ENCODE data around the gene ARHGDIA.

Gene ARHGDIA

DNA sequence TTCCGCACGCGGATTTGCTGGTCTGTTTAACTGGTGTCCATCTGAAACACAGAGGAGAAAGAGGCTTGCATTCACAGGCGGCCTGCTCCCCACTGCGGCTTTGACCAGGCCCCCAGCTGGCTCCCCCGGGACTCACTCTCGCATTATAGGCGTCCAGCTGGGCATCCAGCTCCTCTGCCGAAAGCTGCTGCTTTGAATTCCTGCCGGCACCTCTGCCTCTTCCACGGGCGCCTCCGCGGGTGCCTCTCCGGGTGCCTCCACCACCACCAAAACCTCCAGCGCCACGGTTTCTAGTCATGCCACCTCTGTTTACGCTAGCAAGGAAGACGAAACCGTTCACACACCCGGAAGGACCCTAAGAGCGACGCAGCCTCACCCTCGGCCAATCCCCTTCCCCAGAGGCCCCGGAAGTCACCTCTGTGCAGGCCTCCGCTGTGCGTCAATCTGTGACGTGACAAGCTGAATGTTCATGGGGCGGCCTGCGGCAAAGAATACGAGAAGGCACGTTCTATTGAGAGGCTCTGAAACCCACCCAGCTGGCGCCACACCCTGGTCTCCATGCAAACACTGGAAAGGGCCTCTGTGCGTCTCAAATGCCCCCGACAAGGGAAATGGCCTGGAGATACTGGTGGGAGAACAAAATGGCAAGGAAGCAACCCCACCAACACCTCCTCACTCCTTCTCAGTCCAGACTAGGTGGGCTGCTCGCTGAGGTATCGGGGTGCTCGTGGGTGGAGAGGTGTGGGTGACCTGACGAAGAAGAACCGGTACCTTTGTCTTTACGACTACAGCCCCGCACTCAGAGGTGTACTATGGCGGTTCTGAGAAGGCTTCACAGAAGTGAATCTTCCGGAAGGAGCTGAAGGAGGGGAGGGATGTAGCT, 17.2 kb upstream of the ARHGDIA start:
- in situ Hi-C loops (cut with HindIII; ENCODE audit: low sequenced_read_pairs) = no loop called here
- no peak for DNase-seq (ENCODE audit: low read depth)
- no peak for TF ChIP-seq CTCF (IDR thresholded peaks at IDR 0.05; ENCODE audit: low read depth, low read length, missing control alignments)
- H3K4me3 ChIP-seq (ENCODE audit: low read depth, low read length) = no peak overlapping the region

GRCh38 chr17:81885869-81886548, 14.9 kb upstream of the ARHGDIA start:
- DNase-seq (ENCODE audit: low read depth) = no peak
- in situ Hi-C loops (cut with HindIII; ENCODE audit: low sequenced_read_pairs) = no loop called here

DNA sequence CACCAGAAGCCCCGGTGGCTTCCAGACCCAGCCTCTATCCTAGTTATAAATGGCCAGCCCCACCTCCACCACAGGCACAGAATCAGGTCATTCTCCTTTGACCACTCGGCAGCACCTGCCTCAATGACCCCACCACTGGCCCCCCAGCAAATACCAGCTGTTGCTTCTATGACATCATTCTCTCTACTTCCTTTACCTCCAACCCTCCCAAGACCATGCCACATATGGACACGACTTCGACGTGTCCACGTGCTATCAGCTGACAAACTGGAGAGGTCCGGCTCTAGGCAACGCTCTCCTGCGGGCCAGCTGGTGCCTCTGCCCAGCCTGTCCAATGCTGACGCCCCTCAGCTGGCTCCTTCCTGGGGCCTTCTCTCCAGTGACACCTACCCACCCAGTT, 14.3 kb upstream of the ARHGDIA start:
- DNase-seq (ENCODE audit: low read depth) = no peak
- no peak overlapping the region for H3K4me3 ChIP-seq (ENCODE audit: low read depth, low read length)
- in situ Hi-C loops (cut with HindIII; ENCODE audit: low sequenced_read_pairs) = no loop called here
- TF ChIP-seq CTCF (IDR thresholded peaks at IDR 0.05; ENCODE audit: low read depth, low read length, missing control alignments) = no peak

More at GRCh38 chr17:81885869-81886548, 14.9 kb upstream of the ARHGDIA start:
- H3K4me3 ChIP-seq (ENCODE audit: low read depth, low read length) = no peak overlapping the region
- no peak for TF ChIP-seq CTCF (IDR thresholded peaks at IDR 0.05; ENCODE audit: low read depth, low read length, missing control alignments)

DNA sequence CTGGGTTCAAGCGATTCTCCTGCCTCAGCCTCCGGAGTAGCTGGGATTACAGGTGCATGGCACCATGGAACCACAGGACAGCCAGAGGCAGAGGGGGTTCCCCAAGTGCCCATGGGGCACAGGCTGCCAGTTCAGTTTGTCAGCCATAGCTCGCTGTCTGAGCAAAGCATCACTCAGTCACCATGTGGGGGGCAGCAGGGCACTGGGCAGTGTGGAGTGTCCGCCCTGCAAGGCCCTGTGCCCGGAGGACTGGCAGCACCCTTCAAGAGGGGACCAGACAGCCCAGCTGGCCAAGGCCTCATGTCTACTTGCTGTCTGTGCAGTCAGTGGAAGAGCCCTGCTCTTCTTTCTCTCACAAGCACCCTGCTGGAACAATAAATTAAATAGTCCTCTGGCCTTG, 13.8 kb upstream of the ARHGDIA start:
- DNase-seq (ENCODE audit: low read depth) = no peak
- in situ Hi-C loops (cut with HindIII; ENCODE audit: low sequenced_read_pairs) = no loop called here
- no peak for TF ChIP-seq CTCF (IDR thresholded peaks at IDR 0.05; ENCODE audit: low read depth, low read length, missing control alignments)
- no peak overlapping the region for H3K4me3 ChIP-seq (ENCODE audit: low read depth, low read length)

GRCh38 chr17:81884520-81884919, 13.4 kb upstream of the ARHGDIA start:
- TF ChIP-seq CTCF (IDR thresholded peaks at IDR 0.05; ENCODE audit: low read depth, low read length, missing control alignments) = no peak
- no peak for DNase-seq (ENCODE audit: low read depth)
- H3K4me3 ChIP-seq (ENCODE audit: low read depth, low read length) = no peak overlapping the region
- in situ Hi-C loops (cut with HindIII; ENCODE audit: low sequenced_read_pairs) = no loop called here

DNA sequence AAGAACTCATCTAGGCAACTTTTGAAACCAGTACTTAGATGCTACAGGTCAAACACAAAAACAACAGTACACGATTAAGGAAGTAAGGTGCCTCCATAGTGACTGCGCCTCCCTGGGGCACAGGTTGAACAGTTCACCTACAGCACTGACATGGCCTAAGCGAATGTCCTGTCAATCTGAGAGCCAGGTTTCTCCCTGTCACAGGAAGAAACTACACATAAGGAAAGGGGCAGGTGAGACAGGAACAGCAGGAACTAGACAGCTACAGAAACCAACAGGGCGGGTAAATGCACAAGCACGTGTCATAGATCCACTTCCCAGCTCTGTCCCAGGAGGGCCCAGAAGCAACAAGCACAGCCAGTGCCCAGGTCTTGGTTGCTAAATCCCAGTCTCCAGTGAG, 8.0 kb upstream of the ARHGDIA start:
- in situ Hi-C loops (cut with HindIII; ENCODE audit: low sequenced_read_pairs) = no loop called here
- TF ChIP-seq CTCF (IDR thresholded peaks at IDR 0.05; ENCODE audit: low read depth, low read length, missing control alignments) = no peak
- DNase-seq (ENCODE audit: low read depth) = no peak
- no peak overlapping the region for H3K4me3 ChIP-seq (ENCODE audit: low read depth, low read length)
